HepG2 (cell line): ENCODE results near the gene LSM12. TPM values are rescaled to one million over a fixed set of nuclear protein-coding genes. Genes with fewer than 3 reads are reported as not detected.

ENCODE experiments used
- DR1 ChIP-seq: sonication (generic); formaldehyde crosslinking; IDR thresholded peaks from 2 replicates; pipeline ENCODE4 v1.8.0; 2021; ENCODE audit warnings: mild to moderate bottlenecking, missing genetic modification reagents, inconsistent platforms
- E2F1 ChIP-seq: sonication (generic); formaldehyde crosslinking; IDR thresholded peaks from 2 replicates; pipeline ENCODE4 v1.5.0; 2020; ENCODE audit warnings: missing genetic modification reagents
- EP300 ChIP-seq, 3 experiments: sonication (generic) in 1 of 3; formaldehyde crosslinking in 1 of 3; IDR thresholded peaks; 2 replicates each; pipeline versions ENCODE4 v1.5.1 to v1.6.1; 2011 to 2020; ENCODE audit warnings: low read depth in 2 of 3, low read length in 2 of 3, borderline replicate concordance in 1 of 3, improper control_type of control experiment in 1 of 3, mild to moderate bottlenecking in 1 of 3, missing genetic modification reagents in 1 of 3, moderate library complexity in 1 of 3
- FOSL1 ChIP-seq: sonication (generic); formaldehyde crosslinking; IDR thresholded peaks from 2 replicates; pipeline ENCODE4 v1.9.0; 2021; ENCODE audit warnings: missing genetic modification reagents, borderline replicate concordance
- JUN ChIP-seq: sonication (generic); formaldehyde crosslinking; IDR thresholded peaks from 2 replicates; pipeline ENCODE4 v1.4.0; 2020; ENCODE audit warnings: mild to moderate bottlenecking, missing genetic modification reagents
- KDM5B ChIP-seq: sonication (generic); formaldehyde crosslinking; IDR thresholded peaks from 2 replicates; pipeline ENCODE4 v1.4.0; 2020; ENCODE audit warnings: missing genetic modification reagents, mild to moderate bottlenecking, borderline replicate concordance
- MAFK ChIP-seq, 2 experiments: IDR thresholded peaks in 1 of 2; conservative IDR thresholded peaks in 1 of 2; 2 replicates each; pipeline ENCODE4 v1.6.1; 2011; ENCODE audit warnings: improper control_type of control experiment in 2 of 2, low read length in 2 of 2
- MIER3 ChIP-seq: IDR thresholded peaks from 2 replicates; pipeline ENCODE4 v1.6.1; 2016; ENCODE audit warnings: missing compliant biosample characterization, borderline replicate concordance
- PRPF4 ChIP-seq: fragments of 200-400 bp; formaldehyde crosslinking; IDR thresholded peaks from 2 replicates; pipeline ENCODE4 v1.6.1; 2016; ENCODE audit warnings: low read length, low read depth; ENCODE audit not compliant: poor library complexity, severe bottlenecking
- RAD21 ChIP-seq: fragments of 450-650 bp; formaldehyde crosslinking; IDR thresholded peaks from 2 replicates; pipeline ENCODE4 v1.5.0; 2020; ENCODE audit warnings: mild to moderate bottlenecking
- SP1 ChIP-seq, 2 experiments: fragments of 450-650 bp in 1 of 2; sonication (generic) in 1 of 2; formaldehyde crosslinking in 1 of 2; IDR thresholded peaks; 2 replicates each; pipeline versions ENCODE4 v1.4.0 to v1.6.1; 2016 to 2020; ENCODE audit warnings: missing genetic modification reagents in 1 of 2
- ZBTB3 ChIP-seq: sonication (generic); formaldehyde crosslinking; IDR thresholded peaks from 2 replicates; pipeline ENCODE4 v1.4.0; 2020; ENCODE audit warnings: low read depth, mild to moderate bottlenecking, moderate library complexity, missing genetic modification reagents, borderline replicate concordance
- ZBTB38 ChIP-seq: sonication (generic); formaldehyde crosslinking; IDR thresholded peaks from 2 replicates; pipeline ENCODE4 v1.5.1; 2020; ENCODE audit warnings: mild to moderate bottlenecking, missing genetic modification reagents
- ZFP36L1 ChIP-seq: sonication (generic); formaldehyde crosslinking; IDR thresholded peaks from 2 replicates; pipeline ENCODE4 v1.8.0; 2022; ENCODE audit warnings: mild to moderate bottlenecking, missing genetic modification reagents, moderate library complexity
- ZNF569 ChIP-seq: sonication (generic); formaldehyde crosslinking; IDR thresholded peaks from 2 replicates; pipeline ENCODE4 v1.5.0; 2020; ENCODE audit warnings: mild to moderate bottlenecking, missing genetic modification reagents, moderate library complexity, borderline replicate concordance
- ZNF83 ChIP-seq: sonication (generic); formaldehyde crosslinking; IDR thresholded peaks from 2 replicates; pipeline ENCODE4 v1.4.0; 2020; ENCODE audit warnings: missing genetic modification reagents, mild to moderate bottlenecking, borderline replicate concordance
- polyA plus RNA-seq, 8 experiments: library from polyadenylated mRNA; depleted of rRNA in 3 of 8; stranded (reverse) in 7 of 8; unstranded in 1 of 8; fragments of >200 nt; fragmentation: Illumina TruSeq in 4 of 8; extraction: Trizol in 4 of 8; gene quantifications; 2 replicates each; pipeline versions ENCODE4 v1.2.1 to v1.2.3, GENCODE V29; 2011 to 2016; ENCODE audit warnings: low read depth in 4 of 8, missing spikeins in 1 of 8, mixed read lengths in 1 of 8; ENCODE audit not compliant: insufficient read depth in 1 of 8
- total RNA-seq, 5 experiments: library from RNA; depleted of rRNA; stranded (reverse); fragments of >200 nt; fragmentation: Illumina TruSeq; extraction: Trizol; gene quantifications; 2 replicates each; pipeline ENCODE4 v1.2.3, GENCODE V29; 2016; ENCODE audit warnings: low read depth in 1 of 5
- TF ChIP-seq, protein P1 (sequence below): IDR thresholded peaks from 2 replicates; pipeline ENCODE4 v1.6.1; 2016; ENCODE audit warnings: missing biosample characterization, missing genetic modification reagents, low read depth
- TF ChIP-seq, protein P2 (sequence below): sonication (generic); formaldehyde crosslinking; IDR thresholded peaks from 2 replicates; pipeline ENCODE4 v1.5.1; 2020; ENCODE audit warnings: missing genetic modification reagents, mild to moderate bottlenecking, borderline replicate concordance
- TF ChIP-seq, protein P3 (sequence below): sonication (generic); formaldehyde crosslinking; IDR thresholded peaks from 2 replicates; pipeline ENCODE4 v1.5.0; 2020; ENCODE audit warnings: mild to moderate bottlenecking, missing genetic modification reagents, borderline replicate concordance

Gene LSM12
- total and polyA plus RNA-seq, 2 of the 13 experiments (the other 11 are each of a cell fraction or from before 2014, with no cell fraction given): 52.8 to 55.7 TPM

DNA sequence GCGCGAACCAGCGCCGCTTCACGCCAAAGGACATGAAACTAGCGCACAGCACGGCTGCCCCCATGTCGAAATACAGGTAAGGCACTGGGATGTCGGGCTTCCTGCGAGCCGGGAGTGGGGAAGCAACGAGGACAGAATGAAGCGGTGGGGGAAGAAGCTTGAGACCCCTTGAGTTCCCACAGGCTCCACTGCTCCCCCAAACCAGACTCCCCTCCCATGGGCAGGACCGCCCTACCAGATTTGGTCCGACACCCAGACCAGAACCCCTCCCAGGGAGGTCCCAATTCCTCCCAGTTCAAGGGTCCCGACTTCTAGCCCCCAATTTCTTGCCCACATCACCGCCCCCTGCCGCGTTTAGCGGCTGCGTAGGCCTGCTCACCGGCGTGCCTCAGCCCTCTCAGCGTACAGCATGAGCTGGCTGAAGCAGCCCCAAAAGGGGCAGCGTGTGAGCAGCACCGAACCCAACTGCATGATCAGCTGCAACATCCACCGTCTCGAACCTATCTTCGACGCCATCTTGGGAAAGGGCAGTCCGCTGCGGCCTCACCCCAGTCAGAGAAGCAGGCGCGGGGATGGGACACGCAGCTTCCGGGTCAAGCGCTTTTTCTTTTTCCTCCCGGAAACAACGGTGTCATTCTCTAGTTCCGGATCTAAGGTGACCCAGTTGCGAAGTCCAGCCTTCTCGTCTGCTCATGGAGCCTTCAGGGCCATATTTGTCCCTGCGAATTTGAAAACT, 51.9 kb downstream of the LSM12 start, which contains the start of gene TMEM101 (continued):
- TF ChIP-seq E2F1 (peak; percentile 89), ZFP36L1 (CRISPR knock-in tag) (no peak; the same call in 1 of the 2 replicates), SP1 (IDR thresholded peaks at IDR 0.05) (no peak), SP1 (CRISPR knock-in tag; IDR thresholded peaks at IDR 0.05) (peak; percentile 95), MAFK (conservative IDR thresholded peaks at IDR 0.05 in 1 of 2, IDR thresholded peaks at IDR 0.05 in 1 of 2; ENCODE audit: low read length in 2 of 2) (no peak; a peak in 1 of 4 replicates), ZNF83 (peak; percentile 70; the same call in 1 of the 2 replicates), JUN (CRISPR knock-in tag) (peak; percentile 65; the same call in 1 of the 2 replicates), DR1 (CRISPR knock-in tag) (peak; percentile 58), FOSL1 (CRISPR knock-in tag) (0 out of 2 replicates have a peak, but pooled peaks have one; percentile 26), ZBTB3 (peak; percentile 95), MIER3 (CRISPR knock-in tag) (peak; percentile 95), ZNF569 (CRISPR knock-in tag) (0 out of 2 replicates have a peak, but pooled peaks have one; percentile 45), EP300 (IDR thresholded peaks at IDR 0.05; ENCODE audit: low read depth in 2 of 2, low read length in 2 of 2) (peak; percentile 45 to 70; a peak in 2 of 4 replicates), EP300 (CRISPR knock-in tag; IDR thresholded peaks at IDR 0.05; ENCODE audit: borderline replicate concordance) (peak; percentile 62; the same call in 1 of the 2 replicates), RAD21 (CRISPR knock-in tag) (no peak; the same call in none of the 2 replicates), PRPF4 (no peak), ZBTB38 (CRISPR knock-in tag) (no peak), KDM5B (CRISPR knock-in tag) (peak; percentile 95)
- TF ChIP-seq, protein P1, sequence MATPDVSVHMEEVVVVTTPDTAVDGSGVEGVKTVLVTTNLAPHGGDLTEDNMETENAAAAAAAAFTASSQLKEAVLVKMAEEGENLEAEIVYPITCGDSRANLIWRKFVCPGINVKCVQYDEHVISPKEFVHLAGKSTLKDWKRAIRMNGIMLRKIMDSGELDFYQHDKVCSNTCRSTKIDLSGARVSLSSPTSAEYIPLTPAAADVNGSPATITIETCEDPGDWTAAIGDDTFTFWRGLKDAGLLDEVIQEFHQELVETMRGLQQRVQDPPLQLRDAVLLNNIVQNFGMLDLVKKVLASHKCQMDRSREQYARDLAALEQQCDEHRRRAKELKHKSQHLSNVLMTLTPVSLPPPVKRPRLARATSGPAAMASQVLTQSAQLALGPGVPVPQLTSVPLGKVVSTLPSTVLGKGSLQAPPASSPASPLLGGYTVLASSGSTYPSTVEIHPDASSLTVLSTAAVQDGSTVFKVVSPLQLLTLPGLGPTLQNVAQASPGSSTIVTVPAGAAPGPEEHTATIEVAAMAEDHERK (CRISPR knock-in tag): peak; percentile 69; the same call in 1 of the 2 replicates
- TF ChIP-seq, protein P2, sequence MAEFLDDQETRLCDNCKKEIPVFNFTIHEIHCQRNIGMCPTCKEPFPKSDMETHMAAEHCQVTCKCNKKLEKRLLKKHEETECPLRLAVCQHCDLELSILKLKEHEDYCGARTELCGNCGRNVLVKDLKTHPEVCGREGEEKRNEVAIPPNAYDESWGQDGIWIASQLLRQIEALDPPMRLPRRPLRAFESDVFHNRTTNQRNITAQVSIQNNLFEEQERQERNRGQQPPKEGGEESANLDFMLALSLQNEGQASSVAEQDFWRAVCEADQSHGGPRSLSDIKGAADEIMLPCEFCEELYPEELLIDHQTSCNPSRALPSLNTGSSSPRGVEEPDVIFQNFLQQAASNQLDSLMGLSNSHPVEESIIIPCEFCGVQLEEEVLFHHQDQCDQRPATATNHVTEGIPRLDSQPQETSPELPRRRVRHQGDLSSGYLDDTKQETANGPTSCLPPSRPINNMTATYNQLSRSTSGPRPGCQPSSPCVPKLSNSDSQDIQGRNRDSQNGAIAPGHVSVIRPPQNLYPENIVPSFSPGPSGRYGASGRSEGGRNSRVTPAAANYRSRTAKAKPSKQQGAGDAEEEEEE (CRISPR knock-in tag): no peak
- TF ChIP-seq, protein P3, sequence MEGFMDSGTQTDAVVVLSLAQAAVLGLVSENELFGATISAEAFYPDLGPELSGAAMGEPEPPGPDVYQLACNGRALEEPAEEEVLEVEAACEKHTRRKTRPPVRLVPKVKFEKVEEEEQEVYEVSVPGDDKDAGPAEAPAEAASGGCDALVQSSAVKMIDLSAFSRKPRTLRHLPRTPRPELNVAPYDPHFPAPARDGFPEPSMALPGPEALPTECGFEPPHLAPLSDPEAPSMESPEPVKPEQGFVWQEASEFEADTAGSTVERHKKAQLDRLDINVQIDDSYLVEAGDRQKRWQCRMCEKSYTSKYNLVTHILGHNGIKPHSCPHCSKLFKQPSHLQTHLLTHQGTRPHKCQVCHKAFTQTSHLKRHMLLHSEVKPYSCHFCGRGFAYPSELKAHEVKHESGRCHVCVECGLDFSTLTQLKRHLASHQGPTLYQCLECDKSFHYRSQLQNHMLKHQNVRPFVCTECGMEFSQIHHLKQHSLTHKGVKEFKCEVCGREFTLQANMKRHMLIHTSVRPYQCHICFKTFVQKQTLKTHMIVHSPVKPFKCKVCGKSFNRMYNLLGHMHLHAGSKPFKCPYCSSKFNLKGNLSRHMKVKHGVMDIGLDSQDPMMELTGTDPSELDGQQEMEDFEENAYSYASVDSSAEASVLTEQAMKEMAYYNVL (CRISPR knock-in tag): peak; percentile 84
